ENCODE data around the gene C16orf74.

The C16orf74 gene

DNA sequence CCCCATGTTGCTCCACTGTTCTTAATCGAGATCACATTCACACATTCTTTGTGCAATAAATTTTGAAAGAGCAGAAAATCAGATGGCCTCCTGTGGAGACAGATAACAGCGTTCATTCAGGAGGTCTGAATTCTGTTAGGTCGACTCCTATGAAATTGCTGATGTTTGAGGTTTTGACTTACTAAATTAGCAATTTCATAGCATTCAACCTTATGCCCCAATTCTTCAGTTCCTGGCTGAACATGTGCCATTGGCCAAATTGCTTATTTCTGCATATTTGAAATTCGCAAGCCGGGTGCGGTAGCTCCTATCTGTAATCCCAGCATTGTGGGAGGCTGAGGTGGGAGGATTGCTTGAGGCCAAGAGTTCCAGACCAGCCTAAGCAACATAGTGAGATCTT lies 22.1 kb upstream of the C16orf74 start:
- DNase-seq = no peak

DNA sequence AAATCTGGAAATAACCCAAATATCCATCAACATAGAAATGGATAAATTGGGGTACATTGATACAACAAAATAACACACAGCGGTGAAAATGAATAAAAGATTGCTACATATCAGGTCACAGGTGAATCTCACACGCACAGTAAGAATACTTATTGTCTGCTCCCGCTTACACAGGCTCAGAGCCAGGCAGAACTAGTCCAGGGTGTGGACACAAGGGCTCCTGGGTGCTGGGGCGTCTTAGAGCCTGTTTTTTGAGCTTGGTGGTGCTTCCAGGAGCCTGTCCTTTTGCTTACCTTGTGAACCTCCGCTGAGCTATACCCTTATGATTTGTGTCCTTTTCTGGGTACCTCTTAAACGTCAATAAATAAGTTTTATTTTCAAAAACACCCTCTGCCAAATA lies 19.8 kb upstream of the C16orf74 start:
- DNase-seq = no peak

DNA sequence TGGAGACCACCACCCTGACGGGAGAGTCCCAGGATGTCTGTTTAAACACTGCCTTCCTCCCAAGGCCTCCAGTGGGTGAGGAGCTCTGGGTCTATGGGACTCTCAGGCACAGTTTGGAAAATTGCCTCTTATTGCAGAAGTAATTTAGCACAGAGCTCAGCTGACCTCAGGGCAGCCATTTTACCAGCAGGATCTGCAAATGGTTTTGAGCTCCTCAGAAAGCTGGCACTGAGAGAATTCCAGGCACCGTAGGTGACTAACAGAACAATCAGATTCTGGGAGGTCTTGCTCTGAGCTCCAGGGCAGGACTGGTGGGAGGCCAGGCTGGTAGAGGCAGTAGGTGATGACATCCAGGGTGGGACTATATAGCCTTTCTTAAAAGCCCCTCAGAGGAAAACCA lies 17.3 kb upstream of the C16orf74 start:
- no peak for DNase-seq

DNA sequence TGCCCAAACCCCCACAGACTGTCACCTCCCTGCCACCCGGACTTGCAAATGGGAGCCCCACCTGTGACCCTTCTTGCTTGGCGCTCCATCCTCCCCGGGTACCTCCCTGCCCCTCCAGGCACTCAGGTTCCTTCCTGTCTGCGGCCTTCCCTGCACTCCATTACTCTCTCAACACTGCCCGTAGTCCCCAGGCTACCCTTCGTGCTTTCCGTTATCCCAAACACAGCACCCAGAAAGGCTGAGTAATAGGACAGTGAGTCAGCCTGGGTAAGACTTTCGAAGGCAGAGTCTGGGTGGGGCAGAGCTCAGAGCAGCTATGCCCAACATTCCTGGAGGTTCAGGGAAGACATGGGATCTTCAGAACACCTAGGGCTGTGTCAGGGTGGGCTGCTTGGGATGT lies 16.6 kb upstream of the C16orf74 start:
- no peak for DNase-seq

DNA sequence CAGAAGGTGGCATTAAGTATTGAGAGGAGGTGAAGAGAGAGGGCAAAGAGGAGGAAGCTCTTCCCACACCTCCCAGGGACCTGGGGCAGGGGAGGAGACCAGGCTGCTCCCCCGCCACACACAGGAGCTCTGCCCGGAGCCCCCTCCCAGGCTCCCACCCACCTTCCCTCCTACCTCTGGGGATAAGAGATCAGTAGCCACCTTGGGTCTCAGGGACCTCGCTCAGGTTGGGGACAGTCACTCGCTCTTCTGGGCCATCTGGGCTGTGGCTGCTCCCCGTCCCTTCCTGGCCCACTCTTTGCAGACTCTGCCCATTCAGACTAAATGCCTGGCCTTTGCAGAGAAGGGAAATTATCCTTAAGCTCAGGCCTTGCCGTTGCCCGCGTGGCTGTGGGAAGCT lies 14.9 kb upstream of the C16orf74 start:
- no peak for DNase-seq

DNA sequence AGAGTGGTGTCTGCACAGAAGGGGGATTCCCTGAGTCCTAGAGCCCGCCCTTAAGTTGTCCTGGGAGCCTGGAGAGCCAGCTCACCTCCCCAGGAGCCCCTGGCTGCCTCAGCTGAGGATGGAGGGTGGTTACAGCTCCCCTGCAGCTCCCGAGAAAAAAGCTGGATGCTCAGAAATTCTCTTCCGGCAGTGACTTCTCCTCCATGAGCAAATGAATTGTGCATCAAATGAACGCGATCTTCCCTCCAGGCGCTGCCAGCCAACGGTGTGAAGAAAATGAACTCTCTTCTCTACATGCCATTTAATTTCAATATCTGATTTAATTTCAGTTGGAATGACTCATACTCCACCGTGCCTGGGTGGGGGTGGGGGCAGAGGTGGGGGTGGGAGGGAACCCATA lies 14.3 kb upstream of the C16orf74 start:
- DNase-seq = no peak

DNA sequence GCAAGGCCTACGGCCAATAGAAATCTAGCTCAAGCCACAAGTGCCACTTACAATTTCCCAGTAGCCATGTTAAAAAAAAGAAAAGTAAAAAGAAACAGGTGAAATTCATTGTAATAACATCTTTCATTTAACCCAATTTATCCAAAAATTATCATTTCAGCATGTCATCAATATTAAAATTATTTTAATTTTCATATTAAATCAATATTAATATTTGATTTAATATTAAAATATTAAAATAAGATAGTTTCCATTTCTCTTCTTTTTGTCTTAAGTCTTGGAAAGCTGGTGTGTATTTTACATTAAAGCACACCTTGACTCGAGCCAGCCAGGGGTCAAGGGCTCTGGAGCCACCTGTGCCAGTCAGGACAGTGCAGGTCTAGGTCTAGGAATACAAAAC lies 12.7 kb upstream of the C16orf74 start:
- no peak for DNase-seq

DNA sequence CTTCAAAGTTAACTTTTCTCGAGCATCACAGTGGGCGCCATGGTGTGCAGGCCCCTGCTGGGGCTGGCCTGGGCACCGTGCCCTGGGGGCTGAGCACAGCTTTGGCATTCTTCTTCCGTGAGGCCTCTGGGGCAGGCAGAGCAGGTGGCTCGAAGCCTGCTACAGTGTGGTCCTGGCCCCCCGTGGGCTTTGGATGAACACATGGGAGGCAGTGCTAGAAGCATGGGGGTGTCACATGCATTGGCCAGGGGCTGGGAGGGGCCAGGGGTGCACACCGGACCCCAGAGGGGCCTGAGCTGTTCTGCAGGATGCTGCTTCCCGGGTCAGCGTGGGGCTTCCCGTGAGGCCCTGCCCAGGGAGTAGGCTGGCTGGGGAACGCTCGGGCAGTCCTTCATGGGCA lies 12.1 kb upstream of the C16orf74 start:
- DNase-seq = no peak

DNA sequence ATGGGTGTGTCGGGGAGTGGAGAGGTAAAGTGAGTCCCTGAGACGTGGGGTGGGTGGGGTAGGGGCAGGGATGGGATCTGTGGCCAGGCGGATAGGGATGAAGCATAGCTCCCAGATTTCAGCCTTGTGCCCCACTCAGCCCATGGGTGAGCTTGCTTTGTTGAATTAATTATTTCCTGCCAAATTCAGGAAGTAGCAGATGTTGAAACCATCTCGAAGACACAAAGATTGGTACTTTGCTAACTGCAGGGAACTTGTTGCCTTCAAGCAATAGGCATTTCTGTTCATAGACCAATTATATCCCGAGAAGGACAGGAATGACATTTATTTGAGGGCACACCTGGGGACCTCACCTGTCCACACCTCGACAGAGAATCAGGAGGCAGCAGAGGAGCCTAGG lies 11.0 kb upstream of the C16orf74 start:
- no peak for DNase-seq

DNA sequence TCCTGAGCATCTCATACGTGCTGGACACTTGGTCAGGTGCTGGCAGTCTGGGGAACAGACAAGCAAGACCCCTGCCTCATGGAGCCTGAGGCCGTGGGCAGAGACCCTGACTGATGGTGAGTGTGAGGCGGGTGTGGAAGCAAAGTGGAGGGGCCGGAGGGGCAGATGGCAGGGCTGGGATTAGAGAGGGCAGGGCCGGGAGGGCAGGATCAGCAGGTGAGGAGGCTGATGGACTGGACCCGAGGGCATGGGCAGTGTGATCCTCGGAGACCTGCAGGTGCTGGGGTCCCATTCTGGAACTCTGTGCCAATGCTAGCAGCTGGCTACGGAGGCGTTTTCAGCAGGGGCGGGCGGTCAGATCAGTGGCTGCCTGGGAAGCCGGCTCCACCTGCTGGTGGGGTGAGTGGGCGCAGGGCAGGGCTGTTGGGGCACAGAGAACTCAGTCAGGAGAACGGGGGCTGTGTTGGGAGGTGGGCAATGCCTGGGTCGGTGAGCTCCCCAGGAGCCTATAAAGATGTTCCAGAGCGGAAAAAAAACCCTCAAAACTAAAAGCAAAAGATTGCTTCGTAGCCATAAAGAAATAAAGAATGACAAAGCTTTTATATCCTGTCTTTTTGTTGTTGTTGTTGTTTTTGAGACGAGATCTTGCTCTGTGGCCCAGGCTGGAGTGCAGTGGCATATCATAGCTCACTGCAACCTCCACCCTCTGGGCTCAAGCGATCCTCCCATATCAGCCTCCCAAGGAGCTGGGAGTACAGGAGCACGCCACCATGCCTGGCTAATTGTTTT lies 8.9 kb upstream of the C16orf74 start:
- peak; percentile 61 for DNase-seq

DNA sequence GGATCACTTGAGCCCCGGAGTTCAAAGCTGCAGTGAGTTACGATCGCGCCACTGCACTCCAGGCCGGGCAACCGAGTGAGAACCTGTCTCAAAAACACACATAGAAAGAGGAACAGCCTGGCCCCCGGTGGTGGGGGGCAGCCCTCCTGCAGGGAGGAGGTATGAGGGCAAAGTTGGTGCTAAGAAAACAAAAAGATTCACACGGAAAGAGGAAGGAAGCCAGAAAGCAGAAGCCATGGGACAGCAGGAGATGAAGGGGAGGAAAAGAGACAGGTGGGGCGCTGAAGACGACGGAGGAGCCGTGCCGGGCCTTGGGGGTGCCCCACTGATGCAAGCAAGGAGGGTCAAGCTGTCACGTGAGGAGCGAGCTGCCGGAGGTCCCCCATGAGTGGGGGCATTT lies 8.2 kb upstream of the C16orf74 start:
- peak; percentile 74 for DNase-seq

DNA sequence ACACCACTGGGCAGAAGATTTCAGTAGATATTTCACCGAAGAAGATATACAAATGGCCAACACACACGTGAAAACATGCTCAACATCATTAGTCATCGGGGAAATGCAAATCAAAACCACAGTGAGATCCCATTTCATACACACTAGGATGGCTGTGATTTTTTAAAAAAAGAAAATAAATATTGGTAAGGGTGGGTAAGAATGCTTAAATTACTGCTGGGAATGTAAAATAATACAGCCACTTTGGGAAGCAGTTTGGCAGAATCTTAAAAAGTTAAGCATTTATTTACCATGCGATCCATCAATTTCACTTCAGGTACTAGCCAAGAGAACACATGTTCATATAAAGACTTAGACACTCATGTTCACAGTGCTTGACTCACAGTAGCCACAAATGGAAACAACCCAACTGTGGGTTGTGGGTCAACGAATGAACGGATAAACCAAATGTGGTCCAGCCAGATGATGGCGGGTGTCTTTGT lies 6.5 kb upstream of the C16orf74 start:
- no peak for DNase-seq

DNA sequence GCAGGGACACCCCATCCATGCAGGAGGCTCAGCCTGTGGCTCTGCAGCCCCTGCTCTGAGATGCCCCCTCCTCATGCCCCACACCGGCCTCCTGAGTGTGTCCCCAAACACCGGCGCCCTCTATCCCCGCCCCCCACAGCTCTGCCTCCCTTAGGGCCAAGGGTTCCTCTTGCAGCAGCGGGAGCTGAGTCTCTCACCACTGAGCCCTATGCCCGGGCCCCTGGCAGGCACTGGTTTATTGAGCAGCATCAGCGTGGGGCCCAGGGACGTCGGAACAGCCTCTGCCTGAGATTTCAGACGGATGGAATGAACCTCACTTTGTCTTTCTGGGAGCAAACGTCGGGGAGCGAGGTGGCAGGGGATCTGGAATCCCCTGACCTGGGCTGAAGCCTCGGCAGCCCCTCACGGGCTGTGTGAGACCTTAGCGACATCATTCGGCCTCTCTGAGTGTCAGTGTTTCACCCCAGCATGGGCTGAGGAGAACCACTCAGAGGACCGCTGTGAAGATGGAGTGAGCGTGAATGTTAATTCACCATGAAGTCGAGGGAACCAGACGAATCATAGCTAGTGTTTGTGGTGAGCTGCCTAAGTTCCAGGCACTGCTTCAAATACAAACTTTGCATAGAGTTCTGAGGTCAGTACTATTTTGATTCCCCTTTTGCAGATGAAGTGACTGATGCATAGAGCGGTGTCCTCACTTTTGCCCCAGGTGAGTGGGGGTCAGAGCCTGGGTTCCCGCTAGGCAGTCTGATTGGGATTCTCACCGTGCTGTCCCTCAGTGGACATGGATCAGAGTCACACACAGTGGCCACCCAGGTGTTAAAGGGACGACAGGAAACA lies 5.3 kb upstream of the C16orf74 start:
- DNase-seq = peak; percentile 51

DNA sequence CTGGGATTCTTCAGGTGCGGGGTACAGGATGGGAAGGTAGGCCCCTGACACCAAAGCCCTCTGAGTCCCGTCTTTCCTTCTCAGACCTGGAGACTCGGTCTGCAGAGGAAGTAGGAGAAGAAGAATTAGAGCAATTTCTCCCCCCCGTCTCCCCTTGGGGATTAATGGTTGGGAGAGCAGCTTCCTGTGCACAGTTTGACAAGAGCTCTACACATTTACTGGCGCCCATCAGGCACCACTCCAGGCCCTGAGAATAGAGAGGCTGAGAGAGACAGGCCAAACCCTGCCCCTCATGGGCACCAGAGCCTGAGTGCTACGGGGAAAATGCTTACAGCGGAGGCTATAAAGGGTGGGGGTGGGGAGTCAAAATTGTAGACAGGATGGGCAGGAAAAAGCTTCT lies 3.5 kb upstream of the C16orf74 start:
- DNase-seq = peak; percentile 30

DNA sequence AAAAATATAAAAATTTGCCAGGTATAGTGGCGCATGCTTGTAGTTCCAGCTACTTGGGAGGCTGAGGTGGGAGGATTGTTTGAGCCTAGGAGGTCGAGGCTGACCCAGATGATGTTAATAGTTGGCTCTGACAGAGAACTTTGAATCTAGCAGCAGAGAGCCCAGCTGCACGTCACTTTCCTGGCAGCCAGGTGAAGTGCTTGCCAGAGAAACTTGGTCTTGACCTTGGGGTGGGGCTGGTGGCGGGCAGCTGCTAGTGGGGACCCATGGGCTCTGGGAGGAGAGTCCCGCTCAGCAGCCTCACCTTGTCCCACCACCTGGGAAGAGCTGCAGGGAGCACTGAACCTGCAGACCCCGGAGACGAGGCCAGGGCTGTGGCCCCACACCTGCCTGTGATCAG lies 3.1 kb upstream of the C16orf74 start:
- no peak for DNase-seq

DNA sequence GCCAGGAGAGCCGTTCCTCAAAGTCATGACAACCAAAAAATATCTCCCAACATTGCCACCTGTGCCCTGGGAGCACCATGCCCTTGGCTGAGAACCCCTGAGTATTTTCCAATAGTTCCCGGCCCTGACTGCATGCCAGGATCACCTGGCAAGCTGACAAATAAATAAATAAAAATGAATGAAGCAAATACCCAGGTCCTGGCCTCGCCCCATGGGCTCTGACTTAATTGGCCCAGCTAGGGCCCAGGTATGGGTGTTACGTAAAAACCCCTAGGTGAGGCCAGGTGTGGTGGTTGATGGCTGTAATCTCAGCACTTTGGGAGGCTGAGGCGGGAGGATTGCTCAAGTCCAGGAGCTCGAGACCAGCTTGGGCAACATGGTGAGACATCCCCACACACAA lies 2.7 kb upstream of the C16orf74 start:
- DNase-seq = no peak

DNA sequence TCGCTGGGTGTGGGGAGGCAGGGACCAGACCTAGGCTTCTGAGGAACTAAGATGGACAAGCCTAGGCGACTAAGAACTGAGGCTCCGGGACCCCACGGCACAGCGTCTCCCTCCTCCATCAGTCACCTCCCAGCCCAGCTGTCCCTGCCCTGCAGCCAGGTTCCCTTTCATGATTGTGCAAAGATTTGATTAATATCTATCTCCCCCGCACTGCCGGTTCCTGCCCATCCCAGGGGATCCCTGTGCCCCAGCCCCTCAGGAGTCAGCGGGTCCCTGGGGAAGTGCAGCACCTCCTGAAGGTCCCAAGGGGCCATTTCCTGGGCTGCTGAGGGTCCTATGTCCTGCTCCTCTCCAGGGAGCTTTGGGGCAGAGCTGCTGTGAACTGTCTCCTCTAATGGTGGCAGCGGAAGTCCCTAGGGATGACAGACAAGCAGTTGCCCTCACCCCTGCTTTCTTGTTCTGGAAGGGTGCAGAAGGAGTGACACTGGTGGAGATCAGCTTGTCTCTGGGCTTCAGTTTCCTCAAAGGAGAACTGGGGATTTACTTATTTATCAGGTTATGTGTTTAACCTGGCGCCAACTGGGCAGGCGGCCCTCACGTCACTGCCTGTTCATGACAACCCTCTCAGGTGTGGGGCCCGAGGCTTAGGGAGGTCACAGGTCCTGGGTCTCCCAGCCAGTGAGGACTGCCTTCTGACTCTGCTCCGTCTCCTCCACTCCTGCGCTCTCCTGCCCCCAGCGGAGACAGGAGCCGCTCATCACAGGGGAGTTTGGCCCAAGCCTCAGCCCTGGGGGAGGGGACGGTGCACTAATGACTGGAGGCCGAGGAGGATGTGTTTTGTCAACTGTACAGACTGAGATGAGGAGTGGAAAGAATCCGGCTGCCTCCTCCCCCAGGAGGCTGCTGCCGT lies 1.9 kb upstream of the C16orf74 start:
- DNase-seq = no peak

DNA sequence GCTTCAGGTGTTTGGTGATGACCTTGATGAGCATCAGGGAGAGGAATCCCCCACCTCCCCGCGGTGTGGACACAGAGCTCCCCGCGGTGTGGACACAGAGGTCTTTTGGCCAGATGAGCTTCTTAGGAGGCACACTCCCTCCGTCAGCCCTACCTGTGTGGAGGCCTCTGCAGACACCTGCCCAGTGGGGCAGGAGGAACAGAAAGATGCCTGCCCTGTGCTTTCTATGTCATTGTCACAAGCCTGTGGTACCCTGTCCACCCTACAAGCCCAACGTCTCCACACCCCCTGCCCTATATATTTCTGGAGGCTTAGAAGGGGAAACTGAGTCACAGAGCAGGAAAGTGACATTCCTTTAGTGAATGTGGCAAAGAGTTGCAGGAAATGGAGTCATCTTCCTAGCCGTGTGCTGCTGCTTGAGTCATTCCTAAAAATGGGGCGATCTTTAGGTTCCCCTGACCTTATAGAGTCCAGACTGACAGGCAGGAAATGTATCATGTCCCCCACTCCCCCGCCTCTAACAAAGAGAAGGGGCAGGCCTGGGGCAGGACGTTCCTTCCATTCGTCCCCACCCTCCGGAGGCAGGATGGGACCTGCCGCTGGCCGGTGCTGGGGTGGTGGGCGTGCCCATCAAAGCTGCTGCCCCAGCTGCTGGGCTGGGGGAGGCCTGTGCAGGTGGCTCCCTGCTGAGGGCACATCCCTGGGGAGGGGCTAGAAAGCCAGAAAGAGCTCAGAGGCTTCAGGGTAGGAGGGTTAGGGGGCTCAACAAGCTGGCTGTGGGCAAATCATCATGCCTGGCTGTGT lies 1.0 kb upstream of the C16orf74 start:
- DNase-seq = no peak

DNA sequence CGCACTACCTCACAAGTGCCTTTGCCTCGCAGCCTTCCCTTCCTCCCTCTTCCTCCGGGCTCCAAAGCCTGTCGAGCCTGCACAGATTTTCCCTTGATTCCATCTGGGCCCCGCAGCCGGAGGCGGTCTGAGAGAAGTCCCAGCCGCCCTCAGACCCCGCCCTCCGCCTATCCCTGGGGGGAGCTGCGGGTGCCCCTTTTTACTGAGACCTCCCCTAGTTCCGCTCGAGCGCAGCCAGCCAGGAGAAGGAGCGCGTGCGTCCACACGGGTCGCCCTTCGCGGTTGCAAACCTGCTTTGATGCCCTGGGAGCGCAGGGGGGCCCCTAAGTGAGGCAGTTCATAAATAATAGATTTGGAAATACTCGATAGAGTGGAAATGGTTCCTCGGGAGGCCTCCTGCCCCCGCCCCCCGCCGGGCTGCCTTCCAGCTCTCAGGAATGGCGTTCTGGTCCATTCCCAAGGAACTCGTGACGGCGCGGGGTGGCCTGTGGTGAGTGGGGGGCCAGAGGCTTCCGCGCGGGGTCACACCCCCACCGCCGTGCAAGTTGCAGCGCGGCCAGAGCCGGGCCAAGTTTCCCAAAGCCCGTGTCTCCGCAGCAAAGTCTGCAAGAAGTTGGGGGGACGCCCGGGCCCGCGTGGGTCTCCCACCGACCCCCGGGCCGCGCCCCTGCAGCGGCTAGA lies 610 bp downstream of the C16orf74 start:
- peak; percentile 52 for DNase-seq

DNA sequence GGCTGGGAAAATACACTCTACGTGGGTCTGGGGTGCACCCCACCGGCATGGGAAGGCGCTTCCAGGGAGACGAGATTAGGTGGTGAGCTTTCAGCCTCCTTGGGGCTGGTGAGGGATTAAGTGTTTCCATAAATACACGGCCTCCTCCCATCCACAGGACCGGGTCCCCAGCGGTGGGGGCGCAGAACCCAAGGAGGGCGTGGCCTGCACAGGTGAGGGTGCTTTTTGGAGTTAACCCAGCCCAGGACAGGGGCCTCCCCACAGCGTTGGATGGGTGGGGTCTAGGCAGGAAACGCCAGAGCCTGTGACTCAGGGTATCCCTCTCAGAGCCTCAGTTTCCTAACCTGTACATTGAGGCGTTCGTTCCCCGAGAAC lies 1.1 kb downstream of the C16orf74 start:
- no peak for DNase-seq

DNA sequence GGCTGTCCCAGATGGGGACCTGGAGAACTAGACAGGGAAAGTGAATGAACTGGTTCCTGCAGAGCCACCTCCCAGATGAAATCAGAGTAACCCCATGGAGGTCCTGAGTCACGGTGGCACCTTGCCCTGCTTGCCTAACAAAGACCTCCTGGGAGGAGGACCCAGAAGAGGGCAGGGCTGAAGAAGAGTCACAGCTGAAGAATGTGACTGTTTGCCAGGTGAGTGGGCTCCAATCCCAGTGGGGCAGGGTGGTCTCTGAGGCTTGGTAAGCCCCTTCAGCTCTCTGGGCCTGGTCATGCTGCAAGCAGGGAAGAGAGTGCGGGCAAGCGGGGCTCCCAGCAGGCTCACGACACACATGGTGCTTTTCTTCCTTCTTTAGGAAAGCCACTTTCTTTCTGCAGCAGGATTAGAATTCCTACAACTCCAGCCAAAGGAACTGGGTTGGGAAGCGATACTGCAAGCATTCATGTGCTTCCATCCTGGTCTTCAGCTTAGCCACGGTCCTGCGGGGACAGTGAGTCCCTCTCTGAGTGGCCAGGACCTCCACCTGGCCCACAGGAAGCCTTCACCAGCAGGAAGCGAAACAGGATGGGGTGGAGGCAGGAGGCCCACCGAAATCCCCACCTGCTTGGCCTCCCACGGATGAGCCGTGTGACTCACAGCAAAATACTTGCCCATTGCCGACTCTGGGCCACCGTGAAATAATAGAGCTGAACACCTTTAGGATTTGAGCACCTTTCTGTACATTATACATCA lies 4.3 kb downstream of the C16orf74 start:
- DNase-seq = no peak
